Esophagus muscularis mucosa (tissue), 3 donors: ENCODE data around the gene HAUS7.

Source experiments
- CTCF ChIP-seq, 3 experiments: fragments of 200-600 bp in 2 of 3; fragments of 450-650 bp in 1 of 3; sonication (generic) in 2 of 3; IDR thresholded peaks; one replicate each; pipeline ENCODE4 v1.5.1; 2017 to 2019; ENCODE audit warnings: antibody characterized with exemption in 3 of 3, mild to moderate bottlenecking in 2 of 3, moderate library complexity in 1 of 3
- POLR2A ChIP-seq: fragments of 450-650 bp; IDR thresholded peaks from one replicate; pipeline ENCODE4 v1.6.1; 2017; ENCODE audit warnings: antibody characterized with exemption, moderate library complexity, mild to moderate bottlenecking, low read depth
- POLR2AphosphoS5 ChIP-seq, 2 donors: sonication (generic); formaldehyde crosslinking; IDR thresholded peaks; one replicate each; pipeline ENCODE4 v1.6.1; 2017; ENCODE audit warnings: antibody characterized with exemption in 2 of 2

DNA sequence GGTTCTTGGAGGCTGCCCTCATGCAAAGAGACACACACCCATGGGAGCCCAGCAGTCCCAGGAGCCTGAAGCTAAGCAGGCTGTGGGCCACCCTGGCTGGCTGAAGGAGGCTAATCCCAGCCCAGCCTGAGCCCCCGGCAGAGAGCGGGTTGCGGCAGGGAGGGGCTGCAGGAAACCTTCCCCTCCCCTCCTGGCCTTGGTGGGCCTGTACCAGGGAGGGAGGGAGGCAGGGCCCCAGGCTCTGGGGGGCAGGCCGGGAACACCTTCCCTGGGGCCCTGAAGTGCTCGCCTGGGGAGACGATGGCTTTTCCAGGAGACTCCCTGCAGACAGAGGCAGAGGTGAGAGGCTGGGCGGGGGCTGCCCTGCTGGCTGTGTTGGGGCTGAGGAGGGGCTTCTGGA, 28.1 kb upstream of the HAUS7 start:
- no peak for TF ChIP-seq CTCF (IDR thresholded peaks at IDR 0.05)
- TF ChIP-seq POLR2AphosphoS5 (IDR thresholded peaks at IDR 0.05): no peak
- no peak for TF ChIP-seq POLR2A
